Uterus (tissue), 4 donors: ENCODE measurements around the gene STK39. TPM values are rescaled to one million over a fixed set of nuclear protein-coding genes. Genes with fewer than 3 reads are reported as not detected.

Source experiments
- DNase-seq, 2 donors: peaks; one replicate each; pipeline ENCODE4 v3.0.0-alpha.2; 2019 to 2020
- H3K27ac ChIP-seq, 2 donors: fragments of 200-600 bp; sonication (generic); 1 replicate in 1 of 2; 2 replicates in 1 of 2; pipeline ENCODE4 v1.5.1; 2016 to 2018
- H3K27me3 ChIP-seq, 2 donors: fragments of 200-600 bp; sonication (generic); one replicate each; pipeline ENCODE4 v1.5.1; 2018 to 2019; ENCODE audit warnings: control low read depth in 1 of 2
- H3K36me3 ChIP-seq, 2 donors: fragments of 200-600 bp; sonication (generic); one replicate each; pipeline ENCODE4 v1.5.1; 2019; ENCODE audit warnings: control low read depth in 1 of 2
- H3K4me1 ChIP-seq, 2 donors: fragments of 200-600 bp; sonication (generic); one replicate each; pipeline ENCODE4 v1.5.1; 2018 to 2019; ENCODE audit warnings: control low read depth in 1 of 2
- H3K4me3 ChIP-seq, 2 donors: fragments of 200-600 bp; sonication (generic); 1 replicate in 1 of 2; 2 replicates in 1 of 2; pipeline ENCODE4 v1.5.1; 2018 to 2019; ENCODE audit warnings: mild to moderate bottlenecking in 1 of 2
- H3K9me3 ChIP-seq, 2 donors: fragments of 200-600 bp; sonication (generic); one replicate each; pipeline ENCODE4 v1.5.1; 2019; ENCODE audit warnings: control low read depth in 1 of 2
- CTCF ChIP-seq, 4 experiments: fragments of 200-600 bp in 2 of 4; fragments of 450-650 bp in 2 of 4; sonication (generic) in 2 of 4; IDR thresholded peaks; one replicate each; pipeline ENCODE4 v1.5.1; 2016 to 2019; ENCODE audit warnings: antibody characterized with exemption in 4 of 4, mild to moderate bottlenecking in 2 of 4, moderate library complexity in 1 of 4
- POLR2A ChIP-seq, 2 donors: fragments of 450-650 bp; IDR thresholded peaks; one replicate each; pipeline ENCODE4 v1.6.1; 2016; ENCODE audit warnings: antibody characterized with exemption in 2 of 2, mild to moderate bottlenecking in 1 of 2, moderate library complexity in 1 of 2
- intact Hi-C: fragments of 100-400 bp; cut with DNase I; formaldehyde crosslinking; loops from one replicate; pipeline ENCODE4 v1.15.1; 2023; ENCODE audit warnings: low total_unique reads
- total RNA-seq, 4 donors: library from RNA; depleted of rRNA in 3 of 4; stranded (reverse); fragments of >200 nt in 3 of 4; gene quantifications; one replicate each; pipeline versions ENCODE4 v1.1.0 to v1.2.4, GENCODE V29; 2014 to 2023
- donor health status: DM: yes; HTN: yes; CAD: no.

STK39 gene
- total RNA-seq, 4 donors from 2014 or later: 5.0 to 23.6 (median 9.8) TPM

DNA sequence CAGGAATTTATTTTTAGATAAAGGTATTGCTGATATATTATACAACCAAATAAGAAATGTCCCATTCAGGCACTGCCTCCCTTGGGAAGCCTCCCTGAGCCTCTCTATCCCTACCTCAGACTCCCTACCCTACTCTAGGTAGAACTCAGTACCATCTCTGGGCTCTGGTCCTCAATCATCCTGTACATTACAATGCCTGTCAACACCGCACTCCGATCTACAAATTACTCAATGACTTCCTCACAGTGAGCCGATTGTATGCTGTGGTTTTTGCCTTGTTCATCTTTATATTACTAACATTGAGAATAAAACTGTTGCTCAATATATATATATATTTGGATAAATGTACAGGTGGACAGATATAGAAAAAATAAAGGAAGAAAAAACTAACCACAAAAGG is 207.5 kb downstream of the STK39 start:
- Histone ChIP-seq H3K27me3 (no peaks in the 10 kb centered on the region), H3K36me3 (no peaks in the 10 kb centered on the region), H3K4me3 (no peak overlapping the region), H3K27ac (no peak overlapping the region), H3K4me1 (no peaks in the 10 kb centered on the region), H3K9me3 (no peaks in the 10 kb centered on the region)
- TF ChIP-seq CTCF (IDR thresholded peaks at IDR 0.05) (no peak), POLR2A (IDR thresholded peaks at IDR 0.05) (no peak)
- no peak for DNase-seq
- intact Hi-C loops: no loop called here

DNA sequence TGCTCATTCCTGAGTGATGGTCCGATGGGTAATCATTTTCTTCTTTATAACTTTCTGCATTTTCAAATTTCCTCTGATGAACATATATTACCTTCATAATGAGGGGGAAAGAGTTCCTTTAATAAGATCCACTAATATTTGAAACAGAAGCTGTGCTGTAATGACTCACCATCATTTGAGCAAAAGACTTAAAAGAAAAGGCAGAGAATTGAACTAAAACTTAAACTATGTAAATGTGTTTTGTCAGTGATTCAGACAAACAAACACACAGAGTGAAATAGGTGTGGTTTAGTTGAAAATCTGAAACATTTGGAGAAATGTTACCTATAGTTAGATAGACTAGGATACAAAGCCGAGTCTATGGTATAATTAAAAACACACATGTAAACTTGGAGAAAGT is 209.6 kb downstream of the STK39 start:
- no peak overlapping the region for H3K27ac ChIP-seq
- no peaks in the 10 kb centered on the region for H3K27me3 ChIP-seq
- intact Hi-C loops: no loop called here
- DNase-seq: no peak
- TF ChIP-seq POLR2A (IDR thresholded peaks at IDR 0.05): no peak
- no peak for TF ChIP-seq CTCF (IDR thresholded peaks at IDR 0.05)
- H3K4me3 ChIP-seq: no peak overlapping the region
- no peaks in the 10 kb centered on the region for H3K9me3 ChIP-seq
- no peaks in the 10 kb centered on the region for H3K36me3 ChIP-seq
- no peaks in the 10 kb centered on the region for H3K4me1 ChIP-seq

DNA sequence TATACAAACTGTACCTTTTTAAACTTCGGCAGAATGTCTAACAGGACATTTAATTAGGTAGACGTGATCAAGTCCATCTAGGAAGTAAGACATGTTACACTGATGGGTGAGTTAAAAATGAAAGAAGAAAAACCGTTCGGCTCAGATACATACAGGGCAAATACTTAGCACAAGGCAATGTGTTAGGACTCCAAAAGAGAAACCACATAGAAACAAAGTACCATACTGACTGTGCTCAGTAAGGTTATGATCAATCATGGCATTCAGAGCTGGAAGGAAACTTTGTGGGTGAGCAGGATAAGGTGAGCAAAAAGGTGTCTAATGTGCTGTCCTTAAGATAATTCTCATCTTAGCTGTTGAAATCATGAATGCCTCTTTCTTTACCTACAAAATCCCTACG is 211.9 kb downstream of the STK39 start:
- H3K4me3 ChIP-seq: no peak overlapping the region
- DNase-seq: no peak
- TF ChIP-seq POLR2A (IDR thresholded peaks at IDR 0.05): no peak
- no peak for TF ChIP-seq CTCF (IDR thresholded peaks at IDR 0.05)
- intact Hi-C loops: no loop called here
- no peaks in the 10 kb centered on the region for H3K27me3 ChIP-seq
- no peaks in the 10 kb centered on the region for H3K36me3 ChIP-seq
- no peaks in the 10 kb centered on the region for H3K9me3 ChIP-seq
- H3K27ac ChIP-seq: no peak overlapping the region
- H3K4me1 ChIP-seq: no peaks in the 10 kb centered on the region

DNA sequence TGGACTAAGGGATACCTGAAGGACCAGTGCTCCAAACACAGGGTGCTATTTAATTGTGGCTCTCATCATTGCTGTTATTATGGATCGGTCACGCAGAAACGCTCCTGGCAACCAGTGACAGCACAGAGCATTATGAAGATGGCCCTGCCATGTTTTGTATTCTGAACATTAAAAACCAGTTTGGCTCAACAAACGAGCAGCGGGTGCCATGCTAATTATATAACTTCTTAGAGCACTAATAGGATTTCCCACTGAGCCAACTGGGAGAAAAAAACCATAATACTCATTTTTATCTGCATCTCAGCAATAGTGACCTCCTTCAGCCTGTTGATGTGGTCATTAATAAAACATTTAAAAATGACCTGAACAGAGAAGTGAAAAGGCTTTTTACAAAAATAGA is 212.8 kb downstream of the STK39 start:
- no peak for DNase-seq
- intact Hi-C loops: no loop called here
- H3K36me3 ChIP-seq: no peaks in the 10 kb centered on the region
- no peaks in the 10 kb centered on the region for H3K9me3 ChIP-seq
- H3K27me3 ChIP-seq: no peaks in the 10 kb centered on the region
- no peak overlapping the region for H3K4me3 ChIP-seq
- H3K27ac ChIP-seq: no peak overlapping the region
- no peaks in the 10 kb centered on the region for H3K4me1 ChIP-seq
- TF ChIP-seq POLR2A (IDR thresholded peaks at IDR 0.05) (no peak), CTCF (IDR thresholded peaks at IDR 0.05) (no peak)

GRCh38 chr2:168033966-168034365 is 213.4 kb downstream of the STK39 start:
- TF ChIP-seq POLR2A (IDR thresholded peaks at IDR 0.05) (no peak), CTCF (IDR thresholded peaks at IDR 0.05) (no peak)
- Histone ChIP-seq H3K4me1 (no peaks in the 10 kb centered on the region), H3K4me3 (no peak overlapping the region), H3K9me3 (no peaks in the 10 kb centered on the region), H3K27ac (no peak overlapping the region), H3K27me3 (no peaks in the 10 kb centered on the region), H3K36me3 (no peaks in the 10 kb centered on the region)
- DNase-seq: no peak
- intact Hi-C loops: no loop called here
